ENCODE measurements around the gene FKBP15. TPM values are rescaled to one million over a fixed set of nuclear protein-coding genes. Genes with fewer than 3 reads are reported as not detected.

FKBP15 gene
- polyA plus RNA-seq, 1 donor (not counting 4 experiments of a cell fraction or from before 2014, with no cell fraction given): 22.4 TPM

GRCh38 chr9:113215132-113215531 lies 5.9 kb downstream of the FKBP15 start:
- H3K9ac ChIP-seq (ENCODE audit: control insufficient read depth, extremely low read depth, insufficient read depth, low read length): no peak overlapping the region
- H3K4me3 ChIP-seq (ENCODE audit: control insufficient read depth in 2 of 3, extremely low read depth in 1 of 3, insufficient read depth in 2 of 3, low read depth in 1 of 3, low read length in 3 of 3): no peak overlapping the region
- no peaks in the 10 kb centered on the region for H3K9me3 ChIP-seq (ENCODE audit: control insufficient read depth, low read depth, low read length)
- peaks cover 61% of the 10 kb centered on the region for H3K79me2 ChIP-seq (ENCODE audit: control insufficient read depth, insufficient read depth, low read length)
- H4K20me1 ChIP-seq (ENCODE audit: control insufficient read depth, extremely low read depth, insufficient read depth, low read length): no peaks in the 10 kb centered on the region
- DNase-seq (ENCODE audit: low read depth, low spot score): peak; percentile 32
- no peak overlapping the region for H3K4me2 ChIP-seq (ENCODE audit: control insufficient read depth, extremely low read depth, insufficient read depth, low read depth, low read length)
- dilution Hi-C loops (cut with MboI; ENCODE audit: extremely low pct_ligation_motif_present, low sequenced_read_pairs): no loop called here
- FAIRE-seq: no peak
- no peaks in the 10 kb centered on the region for H3K27me3 ChIP-seq (ENCODE audit: control insufficient read depth, extremely low read depth, insufficient read depth, low read length)
- no peak overlapping the region for H2AFZ ChIP-seq (ENCODE audit: control insufficient read depth, low read length)
- peaks cover 0 to 3% of the 10 kb centered on the region in 2 experiments for H3K36me3 ChIP-seq (ENCODE audit: control insufficient read depth in 2 of 2, extremely low read depth in 1 of 2, insufficient read depth in 2 of 2, low read length in 2 of 2)
- no peak overlapping the region for H3K27ac ChIP-seq (ENCODE audit: control insufficient read depth, insufficient read depth, low read length)
- peaks cover 14% of the 10 kb centered on the region for H3K4me1 ChIP-seq (ENCODE audit: control insufficient read depth, extremely low read depth, insufficient read depth, low read length)
- TF ChIP-seq EZH2 (IDR thresholded peaks at IDR 0.05; ENCODE audit: low read length) (no peak), CTCF (optimal IDR thresholded peaks at IDR 0.05 in 1 of 3, IDR thresholded peaks at IDR 0.05 in 1 of 3, conservative IDR thresholded peaks at IDR 0.05 in 1 of 3; ENCODE audit: extremely low read depth in 1 of 3, insufficient read depth in 2 of 3, low read length in 3 of 3) (no peak)
- no peaks in the 10 kb centered on the region for H3K9me1 ChIP-seq (ENCODE audit: control insufficient read depth, extremely low read depth, insufficient read depth, low read length)

GRCh38 chr9:113210815-113211214 lies 10.3 kb downstream of the FKBP15 start:
- H3K27ac ChIP-seq (ENCODE audit: control insufficient read depth, insufficient read depth, low read length): no peak overlapping the region
- peaks cover 5 to 10% of the 10 kb centered on the region in 2 experiments for H3K36me3 ChIP-seq (ENCODE audit: control insufficient read depth in 2 of 2, extremely low read depth in 1 of 2, insufficient read depth in 2 of 2, low read length in 2 of 2)
- H3K4me1 ChIP-seq (ENCODE audit: control insufficient read depth, extremely low read depth, insufficient read depth, low read length): no peaks in the 10 kb centered on the region
- no peaks in the 10 kb centered on the region for H3K9me3 ChIP-seq (ENCODE audit: control insufficient read depth, low read depth, low read length)
- TF ChIP-seq EZH2 (IDR thresholded peaks at IDR 0.05; ENCODE audit: low read length) (no peak), CTCF (optimal IDR thresholded peaks at IDR 0.05 in 1 of 3, IDR thresholded peaks at IDR 0.05 in 1 of 3, conservative IDR thresholded peaks at IDR 0.05 in 1 of 3; ENCODE audit: extremely low read depth in 1 of 3, insufficient read depth in 2 of 3, low read length in 3 of 3) (no peak)
- dilution Hi-C loops (cut with MboI; ENCODE audit: extremely low pct_ligation_motif_present, low sequenced_read_pairs): no loop called here
- H4K20me1 ChIP-seq (ENCODE audit: control insufficient read depth, extremely low read depth, insufficient read depth, low read length): no peaks in the 10 kb centered on the region
- DNase-seq (ENCODE audit: low read depth, low spot score): no peak
- H3K9me1 ChIP-seq (ENCODE audit: control insufficient read depth, extremely low read depth, insufficient read depth, low read length): no peaks in the 10 kb centered on the region
- H3K4me3 ChIP-seq (ENCODE audit: control insufficient read depth in 2 of 3, extremely low read depth in 1 of 3, insufficient read depth in 2 of 3, low read depth in 1 of 3, low read length in 3 of 3): no peak overlapping the region
- no peak overlapping the region for H3K9ac ChIP-seq (ENCODE audit: control insufficient read depth, extremely low read depth, insufficient read depth, low read length)
- H3K27me3 ChIP-seq (ENCODE audit: control insufficient read depth, extremely low read depth, insufficient read depth, low read length): no peaks in the 10 kb centered on the region
- no peak overlapping the region for H3K4me2 ChIP-seq (ENCODE audit: control insufficient read depth, extremely low read depth, insufficient read depth, low read depth, low read length)
- no peak overlapping the region for H2AFZ ChIP-seq (ENCODE audit: control insufficient read depth, low read length)
- peaks cover 22% of the 10 kb centered on the region for H3K79me2 ChIP-seq (ENCODE audit: control insufficient read depth, insufficient read depth, low read length)
- FAIRE-seq: no peak
